ENCODE measurements around the gene GLYAT.

DNA sequence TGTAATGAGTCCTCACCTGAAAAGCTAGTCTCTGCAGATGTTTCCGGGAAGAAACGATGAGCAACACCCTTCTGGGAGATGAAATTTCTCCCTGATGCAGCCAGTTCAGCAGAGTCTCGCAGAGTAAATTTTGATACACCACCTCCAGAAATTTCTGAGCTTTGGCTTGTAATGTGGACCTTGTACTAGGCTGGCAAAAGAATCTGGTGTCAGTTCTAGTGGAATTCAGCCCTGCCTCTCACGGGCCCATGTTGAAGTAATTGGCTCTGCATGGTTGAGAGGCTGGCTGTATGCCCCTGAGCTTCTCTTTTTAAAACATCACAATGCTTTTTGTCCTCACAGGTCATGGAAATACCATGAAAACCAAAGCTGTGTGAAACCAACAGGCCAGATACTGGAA lies at the start of gene GLYAT:
- TF ChIP-seq EZH2 (IDR thresholded peaks at IDR 0.05; ENCODE audit: borderline replicate concordance) (no peak), EZH2phosphoT487 (IDR thresholded peaks at IDR 0.05; ENCODE audit: low read depth, severe bottlenecking, unreplicated experiment) (no peak)
- TF ChIP-seq, protein P1, sequence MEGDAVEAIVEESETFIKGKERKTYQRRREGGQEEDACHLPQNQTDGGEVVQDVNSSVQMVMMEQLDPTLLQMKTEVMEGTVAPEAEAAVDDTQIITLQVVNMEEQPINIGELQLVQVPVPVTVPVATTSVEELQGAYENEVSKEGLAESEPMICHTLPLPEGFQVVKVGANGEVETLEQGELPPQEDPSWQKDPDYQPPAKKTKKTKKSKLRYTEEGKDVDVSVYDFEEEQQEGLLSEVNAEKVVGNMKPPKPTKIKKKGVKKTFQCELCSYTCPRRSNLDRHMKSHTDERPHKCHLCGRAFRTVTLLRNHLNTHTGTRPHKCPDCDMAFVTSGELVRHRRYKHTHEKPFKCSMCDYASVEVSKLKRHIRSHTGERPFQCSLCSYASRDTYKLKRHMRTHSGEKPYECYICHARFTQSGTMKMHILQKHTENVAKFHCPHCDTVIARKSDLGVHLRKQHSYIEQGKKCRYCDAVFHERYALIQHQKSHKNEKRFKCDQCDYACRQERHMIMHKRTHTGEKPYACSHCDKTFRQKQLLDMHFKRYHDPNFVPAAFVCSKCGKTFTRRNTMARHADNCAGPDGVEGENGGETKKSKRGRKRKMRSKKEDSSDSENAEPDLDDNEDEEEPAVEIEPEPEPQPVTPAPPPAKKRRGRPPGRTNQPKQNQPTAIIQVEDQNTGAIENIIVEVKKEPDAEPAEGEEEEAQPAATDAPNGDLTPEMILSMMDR (IDR thresholded peaks at IDR 0.05; ENCODE audit: poor library complexity) = no peak

Data from hepatocyte (in vitro differentiated cells).